Endothelial cell of umbilical vein (primary cell): Measurements from ENCODE around the gene ARV1. TPM values are rescaled to one million over a fixed set of nuclear protein-coding genes. Genes with fewer than 3 reads are reported as not detected.

Experiments used
- BruUV-seq: library from RNA; stranded (reverse); fragments of 400-500 nt; replicated peaks from 2 replicates; lab custom pipeline; 2021; lab: Mats Ljungman, UMichigan
- CTCF ChIA-PET: fragments of 300-600, 350-600 bp; sonication (Branson Sonifier 250); formaldehyde crosslinking; loops from one replicate; lab custom pipeline; 2021; ENCODE audit warnings: antibody characterized with exemption, inconsistent platforms; lab: Charles Lee
- POLR2A ChIA-PET: fragments of 300-600, 350-600 bp; sonication (Branson Sonifier 250); formaldehyde crosslinking; loops from one replicate; lab custom pipeline; 2021; ENCODE audit warnings: antibody characterized with exemption, inconsistent platforms; lab: Charles Lee
- DNase-seq: peaks from one replicate; pipeline ENCODE4 v3.0.0-alpha.2; 2011; ENCODE audit warnings: low read depth, low spot score
- FAIRE-seq: peaks from 2 replicates; lab custom pipeline; 2011; peaks lifted over from hg19 to GRCh38; lab: Jason Lieb, UNC
- H2AFZ ChIP-seq: 2 replicates; pipeline ENCODE4 v1.6.0; 2012; ENCODE audit warnings: low read depth, low read length, control low read depth, inconsistent platforms
- H3K27ac ChIP-seq: 2 replicates; pipeline ENCODE4 v1.5.1; 2011; ENCODE audit warnings: low read depth, mild to moderate bottlenecking, control low read depth, low read length, moderate library complexity; ENCODE audit not compliant: insufficient read depth
- H3K27me3 ChIP-seq, 2 experiments: 2 replicates each; pipeline versions ENCODE4 v1.6.0 to v1.6.1; 2011; ENCODE audit warnings: low read length in 2 of 2, mixed read lengths in 1 of 2; ENCODE audit not compliant: control insufficient read depth in 2 of 2, insufficient read depth in 2 of 2
- H3K36me3 ChIP-seq, 2 experiments: 2 replicates in 1 of 2; 3 replicates in 1 of 2; pipeline ENCODE4 v1.5.1; 2011; ENCODE audit warnings: low read length in 2 of 2, mild to moderate bottlenecking in 1 of 2, moderate library complexity in 1 of 2; ENCODE audit not compliant: control insufficient read depth in 2 of 2, insufficient read depth in 2 of 2; ENCODE audit errors: extremely low read depth in 1 of 2
- H3K4me1 ChIP-seq: 3 replicates; pipeline ENCODE4 v1.5.1; 2011; ENCODE audit warnings: mild to moderate bottlenecking, low read length; ENCODE audit not compliant: control insufficient read depth, insufficient read depth; ENCODE audit errors: extremely low read depth
- H3K4me2 ChIP-seq: 2 replicates; pipeline ENCODE4 v1.6.1; 2011; ENCODE audit warnings: low read length, control low read depth, mixed read lengths; ENCODE audit not compliant: insufficient read depth
- H3K4me3 ChIP-seq, 3 experiments: fragments of 200-600 bp in 1 of 3; sonication (generic), shearing (Covaris generic) in 1 of 3; replicated peaks in 1 of 3; 2 replicates each; pipeline ENCODE4 v1.5.1; 2011 to 2016; ENCODE audit warnings: control low read depth in 3 of 3, low read length in 3 of 3, mild to moderate bottlenecking in 2 of 3, inconsistent platforms in 1 of 3, low read depth in 1 of 3, moderate library complexity in 1 of 3; ENCODE audit not compliant: insufficient read depth in 1 of 3
- H3K79me2 ChIP-seq: 2 replicates; pipeline ENCODE4 v1.6.0; 2012; ENCODE audit warnings: low read length, inconsistent platforms; ENCODE audit not compliant: control insufficient read depth, insufficient read depth
- H3K9ac ChIP-seq: replicated peaks from 2 replicates; pipeline ENCODE3; 2011; ENCODE audit warnings: low read length, control low read depth; ENCODE audit not compliant: insufficient read depth; ENCODE audit errors: extremely low read depth
- H3K9me1 ChIP-seq: replicated peaks from 3 replicates; pipeline ENCODE4 v1.6.0; 2011; ENCODE audit warnings: mild to moderate bottlenecking, low read length; ENCODE audit not compliant: control insufficient read depth, insufficient read depth; ENCODE audit errors: extremely low read depth
- H3K9me3 ChIP-seq: replicated peaks from 2 replicates; pipeline ENCODE4 v1.5.1; 2012; ENCODE audit warnings: low read length, inconsistent platforms; ENCODE audit not compliant: control insufficient read depth, insufficient read depth
- H4K20me1 ChIP-seq: replicated peaks from 2 replicates; pipeline ENCODE3; 2011; ENCODE audit warnings: mild to moderate bottlenecking, low read length; ENCODE audit not compliant: control insufficient read depth, insufficient read depth; ENCODE audit errors: extremely low read depth
- EZH2 ChIP-seq: IDR thresholded peaks from 2 replicates; pipeline ENCODE4 v1.6.1; 2012; ENCODE audit warnings: borderline replicate concordance, low read depth, mild to moderate bottlenecking, moderate library complexity, low read length, inconsistent platforms; ENCODE audit not compliant: severe bottlenecking
- FOS ChIP-seq: IDR thresholded peaks from 2 replicates; pipeline ENCODE4 v1.6.1; 2011; ENCODE audit warnings: mild to moderate bottlenecking, low read length, moderate library complexity, borderline replicate concordance; ENCODE audit not compliant: insufficient read depth
- GATA2 ChIP-seq: IDR thresholded peaks from 2 replicates; pipeline ENCODE4 v1.7.0; 2011; ENCODE audit warnings: low read depth, mild to moderate bottlenecking, moderate library complexity, mixed read lengths, low read length; ENCODE audit not compliant: insufficient read length, insufficient read depth
- JUN ChIP-seq: IDR thresholded peaks from 2 replicates; pipeline ENCODE4 v1.6.1; 2011; ENCODE audit warnings: borderline replicate concordance, low read depth; ENCODE audit not compliant: insufficient read length, insufficient read depth
- MYC ChIP-seq: IDR thresholded peaks from one replicate; pipeline ENCODE4 v1.6.1; 2011; ENCODE audit warnings: mild to moderate bottlenecking, low read depth, low read length
- POLR2A ChIP-seq: IDR thresholded peaks from 2 replicates; pipeline ENCODE4 v1.6.1; 2012; ENCODE audit warnings: low read depth, mild to moderate bottlenecking, control low read depth, low read length
- POLR2AphosphoS5 ChIP-seq: IDR thresholded peaks from 2 replicates; pipeline ENCODE4 v1.6.1; 2012; ENCODE audit warnings: low read depth, mild to moderate bottlenecking, control low read depth, low read length, moderate library complexity; ENCODE audit not compliant: insufficient read depth
- dilution Hi-C: fragments of 300-500 bp; cut with MboI; formaldehyde crosslinking; loops from one replicate; pipeline ENCODE4 v1.15.0; 2019; ENCODE audit warnings: low sequenced_read_pairs; ENCODE audit not compliant: extremely low pct_ligation_motif_present
- intact Hi-C: fragments of 100-400 bp; cut with micrococcal nuclease; formaldehyde crosslinking; loops from one replicate; pipeline ENCODE4 v1.10.0; 2022
- polyA plus RNA-seq, 4 experiments: library from polyadenylated mRNA; depleted of rRNA in 3 of 4; stranded (reverse) in 3 of 4; unstranded in 1 of 4; fragments of >200 nt; gene quantifications; 2 replicates each; pipeline versions ENCODE4 v1.2.1 to v1.2.3, GENCODE V29; 2011 to 2012; ENCODE audit warnings: missing spikeins in 1 of 4
- total RNA-seq: library from RNA; stranded (reverse); gene quantifications from 2 replicates; pipeline ENCODE4 v1.2.3, GENCODE V29; 2021
- TF ChIP-seq, protein P1 (sequence below), 2 donors: IDR thresholded peaks; 1 replicate in 1 of 2; 2 replicates in 1 of 2; pipeline ENCODE4 v1.5.1; 2011; ENCODE audit warnings: low read length in 2 of 2, mild to moderate bottlenecking in 2 of 2, moderate library complexity in 2 of 2, control low read depth in 1 of 2, inconsistent platforms in 1 of 2, low read depth in 1 of 2; ENCODE audit not compliant: insufficient read depth in 1 of 2; ENCODE audit errors: extremely low read depth in 1 of 2
- TF ChIP-seq, protein P2 (sequence below): IDR thresholded peaks from 2 replicates; pipeline ENCODE4 v1.6.1; 2011; ENCODE audit not compliant: insufficient read depth, insufficient read length

ARV1 gene
- total and polyA plus RNA-seq, 2 donors (not counting 3 experiments of a cell fraction or from before 2014, with no cell fraction given) = 10.7 to 14.0 TPM

DNA sequence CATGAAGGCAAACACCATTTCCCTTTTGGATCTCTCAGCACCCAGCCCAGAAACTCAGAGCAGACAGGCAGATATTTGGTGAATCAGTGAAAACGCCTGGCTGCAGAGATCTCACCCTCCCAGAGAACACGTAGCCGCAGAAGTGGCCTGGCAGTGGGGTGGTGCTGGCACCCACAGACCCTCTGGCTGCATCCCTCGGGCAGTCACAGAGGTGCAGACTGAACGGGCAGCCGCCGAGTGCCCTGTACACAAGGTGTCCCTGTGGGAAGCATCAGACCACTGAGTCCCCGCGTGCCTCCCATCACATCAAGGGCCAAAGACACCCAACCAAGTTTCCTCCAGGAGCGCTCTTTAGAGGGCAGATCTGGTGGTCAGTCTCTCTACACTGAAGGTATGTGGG lies 49.1 kb downstream of the ARV1 start:
- intact Hi-C loops = loop anchor here (1.0 to 5.0 kb wide), 7 partner anchors 11 to 161 kb away; partner anchors contain the start of genes TRIM67 and TTC13
- no peak overlapping the region for H3K4me3 ChIP-seq
- H3K36me3 ChIP-seq = no peaks in the 10 kb centered on the region
- DNase-seq (no peak), FAIRE-seq (no peak)
- peaks cover 16% of the 10 kb centered on the region for H3K4me1 ChIP-seq
- no peaks in the 10 kb centered on the region for H4K20me1 ChIP-seq
- dilution Hi-C loops = no loop called here
- TF ChIP-seq, protein P1, sequence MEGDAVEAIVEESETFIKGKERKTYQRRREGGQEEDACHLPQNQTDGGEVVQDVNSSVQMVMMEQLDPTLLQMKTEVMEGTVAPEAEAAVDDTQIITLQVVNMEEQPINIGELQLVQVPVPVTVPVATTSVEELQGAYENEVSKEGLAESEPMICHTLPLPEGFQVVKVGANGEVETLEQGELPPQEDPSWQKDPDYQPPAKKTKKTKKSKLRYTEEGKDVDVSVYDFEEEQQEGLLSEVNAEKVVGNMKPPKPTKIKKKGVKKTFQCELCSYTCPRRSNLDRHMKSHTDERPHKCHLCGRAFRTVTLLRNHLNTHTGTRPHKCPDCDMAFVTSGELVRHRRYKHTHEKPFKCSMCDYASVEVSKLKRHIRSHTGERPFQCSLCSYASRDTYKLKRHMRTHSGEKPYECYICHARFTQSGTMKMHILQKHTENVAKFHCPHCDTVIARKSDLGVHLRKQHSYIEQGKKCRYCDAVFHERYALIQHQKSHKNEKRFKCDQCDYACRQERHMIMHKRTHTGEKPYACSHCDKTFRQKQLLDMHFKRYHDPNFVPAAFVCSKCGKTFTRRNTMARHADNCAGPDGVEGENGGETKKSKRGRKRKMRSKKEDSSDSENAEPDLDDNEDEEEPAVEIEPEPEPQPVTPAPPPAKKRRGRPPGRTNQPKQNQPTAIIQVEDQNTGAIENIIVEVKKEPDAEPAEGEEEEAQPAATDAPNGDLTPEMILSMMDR (IDR thresholded peaks at IDR 0.05; ENCODE audit: extremely low read depth in 1 of 2, insufficient read depth in 1 of 2, low read depth in 1 of 2, low read length in 2 of 2) = no peak
- no peak for TF ChIP-seq JUN
- TF ChIP-seq, protein P2, sequence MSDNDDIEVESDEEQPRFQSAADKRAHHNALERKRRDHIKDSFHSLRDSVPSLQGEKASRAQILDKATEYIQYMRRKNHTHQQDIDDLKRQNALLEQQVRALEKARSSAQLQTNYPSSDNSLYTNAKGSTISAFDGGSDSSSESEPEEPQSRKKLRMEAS = no peak
- no peak for TF ChIP-seq MYC
- no peak for TF ChIP-seq POLR2A
- TF ChIP-seq POLR2AphosphoS5 = no peak
- no peak for TF ChIP-seq GATA2
- no peak for TF ChIP-seq EZH2
- no peak for TF ChIP-seq FOS
- POLR2A ChIA-PET = interaction anchor here (1.2 kb wide), 1 partner anchor 43 kb away, joined by 4 read pairs; no protein-coding TSS in a partner anchor
- H3K9ac ChIP-seq = no peak overlapping the region
- CTCF ChIA-PET = interaction anchor here (0.8 to 1.2 kb wide), 6 partner anchors 13 to 143 kb away, joined by 3 to 8 read pairs (median 4); partner anchors contain the start of genes ARV1 and TTC13
- H3K27me3 ChIP-seq = no peaks in the 10 kb centered on the region
- peak overlapping the region; percentile 45 for H3K27ac ChIP-seq
- no TSS peak for BruUV-seq
- H3K9me1 ChIP-seq = no peaks in the 10 kb centered on the region
- H3K4me2 ChIP-seq = peak overlapping the region; percentile 20
- peak overlapping the region; percentile 60 for H2AFZ ChIP-seq
- H3K9me3 ChIP-seq = no peaks in the 10 kb centered on the region
- no peaks in the 10 kb centered on the region for H3K79me2 ChIP-seq
